IMR-90 (cell line): Measurements from ENCODE around the gene XRN1.

Experiments used
- CEBPB ChIP-seq: IDR thresholded peaks from 2 replicates; pipeline ENCODE4 v1.6.1; 2012; ENCODE audit warnings: low read depth, low read length, improper control_type of control experiment
- MAFK ChIP-seq: IDR thresholded peaks from 2 replicates; pipeline ENCODE4 v1.6.1; 2012; ENCODE audit warnings: low read depth, low read length, improper control_type of control experiment
- POLR2A ChIP-seq: IDR thresholded peaks from 2 replicates; pipeline ENCODE4 v1.6.1; 2012; ENCODE audit warnings: mild to moderate bottlenecking, low read depth, low read length
- RAD21 ChIP-seq: IDR thresholded peaks from 2 replicates; pipeline ENCODE4 v1.6.1; 2012; ENCODE audit warnings: low read length, improper control_type of control experiment
- RCOR1 ChIP-seq: IDR thresholded peaks from 2 replicates; pipeline ENCODE4 v1.6.1; 2012; ENCODE audit warnings: mild to moderate bottlenecking, low read length, improper control_type of control experiment; ENCODE audit not compliant: insufficient replicate concordance
- SMC3 ChIP-seq: fragments of 150-350 bp; IDR thresholded peaks from 2 replicates; pipeline ENCODE4 v1.6.1; 2016; ENCODE audit warnings: low read depth, mild to moderate bottlenecking, antibody characterized with exemption, low read length, moderate library complexity
- TF ChIP-seq, protein P1 (sequence below): conservative IDR thresholded peaks from 2 replicates; pipeline ENCODE4 v1.5.1; 2012; ENCODE audit warnings: mild to moderate bottlenecking, low read depth, low read length, improper control_type of control experiment
- TF ChIP-seq, protein P2 (sequence below): fragments of 150-350 bp; IDR thresholded peaks from 2 replicates; pipeline ENCODE4 v1.6.1; 2016; ENCODE audit warnings: low read depth, mild to moderate bottlenecking, low read length, moderate library complexity, borderline replicate concordance

DNA sequence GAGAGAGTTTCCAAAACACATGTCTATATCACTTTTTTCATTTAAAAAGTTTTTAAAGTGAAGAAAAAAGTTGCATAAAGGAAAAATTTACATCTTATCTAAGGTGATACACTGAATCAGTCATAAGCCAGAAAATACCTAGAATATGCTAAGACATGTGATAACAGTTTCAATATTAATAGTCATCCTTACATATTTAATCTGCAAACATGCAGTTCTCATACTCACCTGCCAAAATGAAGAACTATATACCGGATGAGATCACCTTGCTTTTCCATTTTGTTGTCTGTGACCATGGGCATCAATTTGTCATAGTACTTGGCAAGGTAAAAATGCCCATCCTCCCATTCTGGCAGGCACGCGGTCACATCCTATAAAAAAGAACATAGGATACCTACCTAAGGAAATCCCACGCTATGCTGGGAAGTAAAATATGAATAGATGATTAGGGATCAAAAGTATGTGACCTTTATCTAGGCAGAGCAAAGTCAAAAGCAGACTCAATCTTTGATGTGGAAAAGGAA lies 37.1 kb upstream of the XRN1 start:
- TF ChIP-seq, protein P1, sequence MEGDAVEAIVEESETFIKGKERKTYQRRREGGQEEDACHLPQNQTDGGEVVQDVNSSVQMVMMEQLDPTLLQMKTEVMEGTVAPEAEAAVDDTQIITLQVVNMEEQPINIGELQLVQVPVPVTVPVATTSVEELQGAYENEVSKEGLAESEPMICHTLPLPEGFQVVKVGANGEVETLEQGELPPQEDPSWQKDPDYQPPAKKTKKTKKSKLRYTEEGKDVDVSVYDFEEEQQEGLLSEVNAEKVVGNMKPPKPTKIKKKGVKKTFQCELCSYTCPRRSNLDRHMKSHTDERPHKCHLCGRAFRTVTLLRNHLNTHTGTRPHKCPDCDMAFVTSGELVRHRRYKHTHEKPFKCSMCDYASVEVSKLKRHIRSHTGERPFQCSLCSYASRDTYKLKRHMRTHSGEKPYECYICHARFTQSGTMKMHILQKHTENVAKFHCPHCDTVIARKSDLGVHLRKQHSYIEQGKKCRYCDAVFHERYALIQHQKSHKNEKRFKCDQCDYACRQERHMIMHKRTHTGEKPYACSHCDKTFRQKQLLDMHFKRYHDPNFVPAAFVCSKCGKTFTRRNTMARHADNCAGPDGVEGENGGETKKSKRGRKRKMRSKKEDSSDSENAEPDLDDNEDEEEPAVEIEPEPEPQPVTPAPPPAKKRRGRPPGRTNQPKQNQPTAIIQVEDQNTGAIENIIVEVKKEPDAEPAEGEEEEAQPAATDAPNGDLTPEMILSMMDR: no peak
- no peak for TF ChIP-seq SMC3
- TF ChIP-seq POLR2A: no peak
- TF ChIP-seq MAFK: no peak
- no peak for TF ChIP-seq RAD21
- TF ChIP-seq, protein P2, sequence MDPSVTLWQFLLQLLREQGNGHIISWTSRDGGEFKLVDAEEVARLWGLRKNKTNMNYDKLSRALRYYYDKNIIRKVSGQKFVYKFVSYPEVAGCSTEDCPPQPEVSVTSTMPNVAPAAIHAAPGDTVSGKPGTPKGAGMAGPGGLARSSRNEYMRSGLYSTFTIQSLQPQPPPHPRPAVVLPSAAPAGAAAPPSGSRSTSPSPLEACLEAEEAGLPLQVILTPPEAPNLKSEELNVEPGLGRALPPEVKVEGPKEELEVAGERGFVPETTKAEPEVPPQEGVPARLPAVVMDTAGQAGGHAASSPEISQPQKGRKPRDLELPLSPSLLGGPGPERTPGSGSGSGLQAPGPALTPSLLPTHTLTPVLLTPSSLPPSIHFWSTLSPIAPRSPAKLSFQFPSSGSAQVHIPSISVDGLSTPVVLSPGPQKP: no peak
- no peak for TF ChIP-seq RCOR1
- TF ChIP-seq CEBPB: no peak
